DND-41 (cell line): ENCODE results near the gene SNX25.

ENCODE experiments used
- EZH2 ChIP-seq: IDR thresholded peaks from 3 replicates; pipeline ENCODE4 v1.6.1; 2012; ENCODE audit warnings: borderline replicate concordance, low read depth, mild to moderate bottlenecking, moderate library complexity, low read length, inconsistent platforms; ENCODE audit not compliant: severe bottlenecking
- TF ChIP-seq, protein P1 (sequence below): IDR thresholded peaks from 2 replicates; pipeline ENCODE4 v1.5.1; 2012; ENCODE audit warnings: borderline replicate concordance, low read length, moderate library complexity, mild to moderate bottlenecking; ENCODE audit not compliant: poor library complexity, severe bottlenecking; ENCODE audit errors: extremely low read depth

DNA sequence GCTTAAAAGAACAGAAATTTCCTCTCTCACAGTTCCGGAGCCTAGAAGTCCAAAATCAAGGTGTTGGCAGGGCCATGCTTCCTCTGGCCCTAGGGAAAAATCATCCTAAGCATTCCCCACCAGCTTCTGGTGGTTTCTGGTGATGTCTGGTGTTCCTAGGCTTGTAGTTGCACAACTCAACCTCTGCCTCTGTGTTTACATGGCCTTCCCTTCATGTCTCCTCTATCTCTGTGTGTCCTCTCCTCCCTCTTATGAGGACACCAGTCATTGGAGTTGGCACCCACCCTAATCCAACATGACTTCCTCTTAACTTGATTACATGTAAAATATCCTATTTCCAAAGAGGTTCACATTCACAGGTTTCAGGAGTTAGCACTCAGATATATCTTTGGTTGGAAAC is 170.9 kb downstream of the SNX25 start:
- TF ChIP-seq, protein P1, sequence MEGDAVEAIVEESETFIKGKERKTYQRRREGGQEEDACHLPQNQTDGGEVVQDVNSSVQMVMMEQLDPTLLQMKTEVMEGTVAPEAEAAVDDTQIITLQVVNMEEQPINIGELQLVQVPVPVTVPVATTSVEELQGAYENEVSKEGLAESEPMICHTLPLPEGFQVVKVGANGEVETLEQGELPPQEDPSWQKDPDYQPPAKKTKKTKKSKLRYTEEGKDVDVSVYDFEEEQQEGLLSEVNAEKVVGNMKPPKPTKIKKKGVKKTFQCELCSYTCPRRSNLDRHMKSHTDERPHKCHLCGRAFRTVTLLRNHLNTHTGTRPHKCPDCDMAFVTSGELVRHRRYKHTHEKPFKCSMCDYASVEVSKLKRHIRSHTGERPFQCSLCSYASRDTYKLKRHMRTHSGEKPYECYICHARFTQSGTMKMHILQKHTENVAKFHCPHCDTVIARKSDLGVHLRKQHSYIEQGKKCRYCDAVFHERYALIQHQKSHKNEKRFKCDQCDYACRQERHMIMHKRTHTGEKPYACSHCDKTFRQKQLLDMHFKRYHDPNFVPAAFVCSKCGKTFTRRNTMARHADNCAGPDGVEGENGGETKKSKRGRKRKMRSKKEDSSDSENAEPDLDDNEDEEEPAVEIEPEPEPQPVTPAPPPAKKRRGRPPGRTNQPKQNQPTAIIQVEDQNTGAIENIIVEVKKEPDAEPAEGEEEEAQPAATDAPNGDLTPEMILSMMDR, result no peak
- no peak for TF ChIP-seq EZH2
